Fibroblast of lung (primary cell): ENCODE measurements around the gene CUL1.

Source experiments
- EZH2 ChIP-seq: IDR thresholded peaks from 2 replicates; pipeline ENCODE4 v1.5.1; 2012; ENCODE audit warnings: low read length, control low read depth, mild to moderate bottlenecking; ENCODE audit errors: missing control alignments
- TF ChIP-seq, protein P1 (sequence below), 2 donors: IDR thresholded peaks in 1 of 2; conservative IDR thresholded peaks in 1 of 2; 1 replicate in 1 of 2; 2 replicates in 1 of 2; pipeline ENCODE4 v1.5.1; 2011 to 2012; ENCODE audit warnings: low read length in 2 of 2, control low read depth in 1 of 2, inconsistent platforms in 1 of 2, low read depth in 1 of 2, mild to moderate bottlenecking in 1 of 2

DNA sequence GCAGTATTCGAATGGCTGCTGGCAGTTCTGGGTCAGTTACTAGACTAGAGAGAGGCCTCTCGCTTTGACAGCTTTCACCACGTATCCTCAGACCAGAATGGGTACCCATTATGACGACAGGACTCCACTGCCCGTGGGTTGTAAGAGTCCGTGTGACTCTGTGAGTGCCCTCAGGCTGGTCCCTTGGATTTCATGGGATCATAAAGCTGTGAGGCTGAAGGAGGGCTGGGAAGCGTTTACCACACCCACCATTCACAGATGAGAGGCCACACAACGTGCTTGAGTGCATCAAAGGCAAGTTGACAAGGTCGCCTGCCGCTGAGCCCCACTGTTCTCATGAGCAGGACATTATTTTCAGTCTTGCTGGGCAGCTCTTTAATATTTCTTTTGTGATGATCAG, 98.1 kb downstream of the CUL1 start:
- no peak for TF ChIP-seq EZH2
- TF ChIP-seq, protein P1, sequence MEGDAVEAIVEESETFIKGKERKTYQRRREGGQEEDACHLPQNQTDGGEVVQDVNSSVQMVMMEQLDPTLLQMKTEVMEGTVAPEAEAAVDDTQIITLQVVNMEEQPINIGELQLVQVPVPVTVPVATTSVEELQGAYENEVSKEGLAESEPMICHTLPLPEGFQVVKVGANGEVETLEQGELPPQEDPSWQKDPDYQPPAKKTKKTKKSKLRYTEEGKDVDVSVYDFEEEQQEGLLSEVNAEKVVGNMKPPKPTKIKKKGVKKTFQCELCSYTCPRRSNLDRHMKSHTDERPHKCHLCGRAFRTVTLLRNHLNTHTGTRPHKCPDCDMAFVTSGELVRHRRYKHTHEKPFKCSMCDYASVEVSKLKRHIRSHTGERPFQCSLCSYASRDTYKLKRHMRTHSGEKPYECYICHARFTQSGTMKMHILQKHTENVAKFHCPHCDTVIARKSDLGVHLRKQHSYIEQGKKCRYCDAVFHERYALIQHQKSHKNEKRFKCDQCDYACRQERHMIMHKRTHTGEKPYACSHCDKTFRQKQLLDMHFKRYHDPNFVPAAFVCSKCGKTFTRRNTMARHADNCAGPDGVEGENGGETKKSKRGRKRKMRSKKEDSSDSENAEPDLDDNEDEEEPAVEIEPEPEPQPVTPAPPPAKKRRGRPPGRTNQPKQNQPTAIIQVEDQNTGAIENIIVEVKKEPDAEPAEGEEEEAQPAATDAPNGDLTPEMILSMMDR (conservative IDR thresholded peaks at IDR 0.05 in 1 of 2, IDR thresholded peaks at IDR 0.05 in 1 of 2; ENCODE audit: low read depth in 1 of 2, low read length in 2 of 2): no peak
